Hepatocyte (in vitro differentiated cells): ENCODE results near the gene PRAC2. TPM values are rescaled to one million over a fixed set of nuclear protein-coding genes. Genes with fewer than 3 reads are reported as not detected.
A peak's percentile ranks its signal among the peaks of the same experiment; 100 is the strongest.

Experiments
- DNase-seq: peaks from one replicate; pipeline ENCODE4 v3.0.0-alpha.2; 2016; ENCODE audit warnings: low spot score
- H2AFZ ChIP-seq: fragments of 200-600 bp; sonication (generic); 2 replicates; pipeline ENCODE4 v1.6.0; 2016; ENCODE audit warnings: antibody characterized with exemption, mild to moderate bottlenecking
- H3K27ac ChIP-seq: fragments of 200-600 bp; sonication (generic); 2 replicates; pipeline ENCODE4 v1.5.1; 2016; ENCODE audit warnings: mild to moderate bottlenecking
- H3K27me3 ChIP-seq: fragments of 200-600 bp; sonication (generic); 2 replicates; pipeline ENCODE4 v1.6.1; 2016
- H3K36me3 ChIP-seq: fragments of 200-600 bp; sonication (generic); replicated peaks from 2 replicates; pipeline ENCODE4 v1.5.1; 2016; ENCODE audit warnings: low read depth; ENCODE audit not compliant: insufficient read depth
- H3K4me1 ChIP-seq: fragments of 200-600 bp; sonication (generic); 2 replicates; pipeline ENCODE4 v1.5.1; 2016; ENCODE audit warnings: mild to moderate bottlenecking, moderate library complexity; ENCODE audit not compliant: insufficient read depth
- H3K4me2 ChIP-seq: fragments of 200-600 bp; sonication (generic); 2 replicates; pipeline ENCODE4 v1.6.0; 2016
- H3K4me3 ChIP-seq: fragments of 200-600 bp; sonication (generic); 2 replicates; pipeline ENCODE4 v1.5.1; 2016; ENCODE audit warnings: mild to moderate bottlenecking
- H3K79me2 ChIP-seq: fragments of 200-600 bp; sonication (generic); 2 replicates; pipeline ENCODE4 v1.6.0; 2017; ENCODE audit warnings: mild to moderate bottlenecking
- H3K9me2 ChIP-seq: fragments of 200-600 bp; sonication (generic); replicated peaks from 2 replicates; pipeline ENCODE4 v1.6.0; 2017; ENCODE audit warnings: mild to moderate bottlenecking; ENCODE audit not compliant: insufficient read depth
- H3K9me3 ChIP-seq: fragments of 200-600 bp; sonication (generic); 2 replicates; pipeline ENCODE4 v1.5.1; 2016; ENCODE audit warnings: low read depth, mild to moderate bottlenecking
- H4K20me1 ChIP-seq: fragments of 200-600 bp; sonication (generic); 2 replicates; pipeline ENCODE4 v1.6.0; 2016; ENCODE audit warnings: mild to moderate bottlenecking; ENCODE audit not compliant: insufficient read depth, poor library complexity, severe bottlenecking
- CTCF ChIP-seq: fragments of 200-600 bp; sonication (generic); IDR thresholded peaks from 2 replicates; pipeline ENCODE4 v1.5.1; 2016; ENCODE audit warnings: antibody characterized with exemption, mild to moderate bottlenecking; ENCODE audit not compliant: poor library complexity
- EZH2 ChIP-seq: fragments of 200-600 bp; sonication (generic); IDR thresholded peaks from 2 replicates; pipeline ENCODE4 v1.6.1; 2016; ENCODE audit warnings: antibody characterized with exemption, mild to moderate bottlenecking, borderline replicate concordance
- EZH2phosphoT487 ChIP-seq: fragments of 200-600 bp; sonication (generic); IDR thresholded peaks from one replicate; pipeline ENCODE4 v1.6.1; 2018; ENCODE audit warnings: antibody characterized with exemption, mild to moderate bottlenecking, low read depth, moderate library complexity; ENCODE audit not compliant: unreplicated experiment, severe bottlenecking
- WGBS: methylation state at CpG from one replicate; pipeline ENCODE4 v1.1.6; 2016; ENCODE audit warnings: low lambda C conversion rate; ENCODE audit errors: missing lambda C conversion rate; 5-methylcytosine and 5-hydroxymethylcytosine counted together
- polyA plus RNA-seq: library from polyadenylated mRNA; unstranded; fragments of >200 nt; fragmentation: Nextera tagmentation; extraction: Ambion mirVana; gene quantifications from 2 replicates; pipeline ENCODE4 v1.2.1, GENCODE V29; 2016
- total RNA-seq: library from RNA; depleted of rRNA; stranded (reverse); fragments of >200 nt; gene quantifications from 2 replicates; pipeline ENCODE4 v1.2.3, GENCODE V29; 2014

The PRAC2 gene
- total and polyA plus RNA-seq, 2 experiments from 2014 or later = 1.5 TPM; not detected in 1

DNA sequence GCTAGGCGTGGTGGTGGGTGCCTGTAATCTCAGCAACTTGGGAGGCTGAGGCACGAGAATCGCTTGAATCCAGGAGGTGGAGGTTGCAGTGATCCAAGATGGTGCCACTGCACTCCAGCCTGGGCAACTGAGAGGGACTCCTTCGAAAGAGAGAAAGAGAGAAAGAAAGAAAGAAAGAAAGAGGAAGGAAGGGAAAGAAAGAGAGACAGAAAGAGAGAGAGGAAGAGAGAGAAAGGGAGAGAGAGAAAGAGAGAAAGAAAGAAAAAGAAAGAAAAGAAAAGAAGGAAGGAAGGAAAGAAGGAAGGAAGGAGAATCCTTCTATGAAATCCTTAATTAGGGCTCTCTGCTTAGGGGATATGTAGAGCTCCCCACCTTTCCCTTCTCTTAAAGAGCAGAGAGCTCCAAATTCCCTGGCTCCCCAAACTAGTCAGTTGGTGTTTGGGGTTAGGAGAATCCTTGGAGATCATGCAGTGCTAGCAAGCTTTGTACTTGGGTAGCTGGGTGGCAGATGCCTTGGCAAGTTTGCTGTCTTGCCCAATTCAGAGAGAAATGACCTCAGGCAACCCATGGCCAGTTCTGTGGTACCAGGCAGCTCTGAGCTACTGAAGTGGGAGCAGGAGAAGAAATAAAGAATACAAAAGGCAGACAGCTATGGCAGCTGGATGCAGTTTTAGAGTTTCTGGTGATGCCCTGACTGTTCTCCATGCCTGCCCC is 14.5 kb downstream of the PRAC2 start:
- Histone ChIP-seq H3K9me3 (no peaks in the 10 kb centered on the region), H3K4me1 (peaks cover 6% of the 10 kb centered on the region), H3K4me2 (no peak overlapping the region), H3K36me3 (no peaks in the 10 kb centered on the region), H2AFZ (no peak overlapping the region), H4K20me1 (no peaks in the 10 kb centered on the region), H3K9me2 (no peaks in the 10 kb centered on the region), H3K27ac (no peak overlapping the region), H3K79me2 (no peaks in the 10 kb centered on the region), H3K27me3 (peaks cover 100% of the 10 kb centered on the region), H3K4me3 (no peak overlapping the region)
- WGBS = 80% methylated on average over 4 of the region's 4 CpGs
- TF ChIP-seq CTCF = no peak
- no peak for TF ChIP-seq EZH2
- TF ChIP-seq EZH2phosphoT487 = no peak
- no peak for DNase-seq

- 8% methylated on average over 11 of the region's 11 CpGs for WGBS
- H4K20me1 ChIP-seq = no peaks in the 10 kb centered on the region
- H3K4me3 ChIP-seq = no peak overlapping the region
- no peak overlapping the region for H3K4me2 ChIP-seq
- no peaks in the 10 kb centered on the region for H3K9me3 ChIP-seq
- no peaks in the 10 kb centered on the region for H3K4me1 ChIP-seq
- no peak for TF ChIP-seq CTCF
- peaks cover 100% of the 10 kb centered on the region for H3K27me3 ChIP-seq
- no peak overlapping the region for H3K27ac ChIP-seq
- no peak for DNase-seq
- H3K9me2 ChIP-seq = no peaks in the 10 kb centered on the region
- H2AFZ ChIP-seq = no peak overlapping the region
- no peaks in the 10 kb centered on the region for H3K79me2 ChIP-seq
- H3K36me3 ChIP-seq = no peaks in the 10 kb centered on the region
These were observed 15.4 kb downstream of the PRAC2 start for GRCh38 chr17:48738424-48738802.

GRCh38 chr17:48738803-48739526 is 16.0 kb downstream of the PRAC2 start:
- TF ChIP-seq EZH2 (peak; percentile 85), EZH2phosphoT487 (no peak), CTCF (no peak)
- H3K27ac ChIP-seq = no peak overlapping the region
- no peak for DNase-seq
- H3K4me3 ChIP-seq = no peak overlapping the region
- H3K4me2 ChIP-seq = no peak overlapping the region
- no peak overlapping the region for H2AFZ ChIP-seq
- WGBS = 4% methylated on average over 37 of the region's 37 CpGs
- no peaks in the 10 kb centered on the region for H3K36me3 ChIP-seq
- H3K27me3 ChIP-seq = peaks cover 100% of the 10 kb centered on the region
- H3K9me2 ChIP-seq = no peaks in the 10 kb centered on the region
- H4K20me1 ChIP-seq = no peaks in the 10 kb centered on the region
- no peaks in the 10 kb centered on the region for H3K79me2 ChIP-seq
- no peaks in the 10 kb centered on the region for H3K9me3 ChIP-seq
- H3K4me1 ChIP-seq = no peaks in the 10 kb centered on the region
